ENCODE results near the gene TMEM107. TPM values are rescaled to one million over a fixed set of nuclear protein-coding genes. Genes with fewer than 3 reads are reported as not detected.

The TMEM107 gene
- total and polyA plus RNA-seq, 10 of the 15 experiments (the other 5 are each of a cell fraction or from before 2014, with no cell fraction given) = 7.9 to 38.7 (median 22.9) TPM

DNA sequence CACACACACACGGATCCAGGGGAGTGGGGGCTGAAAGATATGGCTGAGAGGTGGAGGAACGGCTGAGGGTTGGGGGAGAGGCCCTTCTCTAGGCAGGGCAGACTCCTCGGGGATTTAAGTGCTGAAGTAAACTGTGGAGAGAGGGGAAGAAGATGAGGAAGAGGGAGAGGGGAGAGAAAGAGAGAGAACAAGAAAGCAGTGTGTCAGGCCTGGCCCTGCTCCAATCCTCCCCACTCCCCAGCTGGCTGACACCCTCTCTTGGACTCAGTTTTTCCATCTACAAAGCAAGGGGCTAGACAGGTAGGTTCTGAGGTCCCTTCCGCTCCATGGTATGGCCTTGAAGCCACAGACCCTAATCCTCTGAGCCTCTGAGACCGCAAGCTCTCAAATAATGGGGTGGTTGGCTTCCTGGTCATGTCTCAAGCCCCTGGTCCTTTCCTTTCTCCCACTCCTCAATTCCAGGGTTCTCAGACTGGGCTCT lies 15.4 kb downstream of the TMEM107 start:
- no peaks in the 10 kb centered on the region for H3K27me3 ChIP-seq (replicated peaks in 1 of 2; ENCODE audit: control insufficient read depth in 2 of 2, insufficient read depth in 2 of 2, low read length in 1 of 2)
- H3K27ac ChIP-seq (ENCODE audit: control insufficient read depth, insufficient read depth) = peak overlapping the region; percentile 34; the same call in 1 of the 2 replicates
- no peak overlapping the region for H2AFZ ChIP-seq (ENCODE audit: control insufficient read depth, low read depth, low read length)
- POLR2A ChIA-PET = interaction anchor here (0.9 to 2.6 kb wide), 5 partner anchors 9 to 26 kb away, joined by 3 to 12 read pairs (median 4); partner anchors contain the start of gene PER1
- RAD21 ChIA-PET (ENCODE audit: unreplicated experiment) = interaction anchor here (1.1 to 2.2 kb wide), 5 partner anchors 12 to 61 kb away, joined by 3 to 9 read pairs (median 3); no protein-coding TSS in a partner anchor
- peaks cover 24% of the 10 kb centered on the region for H3K79me2 ChIP-seq (ENCODE audit: control insufficient read depth, insufficient read depth, low read length)
- no peak for DNase-seq (ENCODE audit: low read depth, low spot score)
- H4K20me1 ChIP-seq (ENCODE audit: control insufficient read depth, insufficient read depth) = no peaks in the 10 kb centered on the region
- CTCF ChIA-PET = interaction anchor here (0.7 to 2.3 kb wide), 13 partner anchors 11 to 171 kb away, joined by 3 to 11 read pairs (median 5); no protein-coding TSS in a partner anchor
- 52% methylated on average over 5 of the region's 5 CpGs for WGBS (ENCODE audit: insufficient coverage, insufficient replicate concordance, low lambda C conversion rate, missing lambda C conversion rate)
- SMC1A ChIA-PET (ENCODE audit: uncharacterized antibody, unreplicated experiment) = interaction anchor here (0.6 to 2.7 kb wide), 13 partner anchors 10 to 140 kb away, joined by 3 to 15 read pairs (median 3); no protein-coding TSS in a partner anchor
- intact Hi-C loops (cut with micrococcal nuclease; ENCODE audit: unreplicated experiment) (loop anchor here (5.0 kb wide), 1 partner anchor 98 kb away; no protein-coding TSS in a partner anchor), in situ Hi-C loops (cut with MboI) (no loop called here)
- ATAC-seq = no peak
- H3K4me3 ChIP-seq = peak overlapping the region; percentile 95; the same call in 1 of the 2 replicates
- no peak for TF ChIP-seq CEBPB (IDR thresholded peaks at IDR 0.05; ENCODE audit: borderline replicate concordance in 1 of 2, low read depth in 2 of 2, low read length in 2 of 2)
- peak; percentile 14; the same call in 1 of the 2 replicates for TF ChIP-seq BACH1 (IDR thresholded peaks at IDR 0.05; ENCODE audit: borderline replicate concordance)
- no peaks in the 10 kb centered on the region for H3K9me3 ChIP-seq (replicated peaks; ENCODE audit: control insufficient read depth, insufficient read depth, low read length)
- peak overlapping the region; percentile 100 for H3K4me2 ChIP-seq (ENCODE audit: control insufficient read depth, insufficient read depth)
- peaks cover 0 to 5% of the 10 kb centered on the region in 2 experiments; a peak in 1 of 4 replicates for H3K36me3 ChIP-seq (ENCODE audit: control insufficient read depth in 2 of 2, insufficient read depth in 2 of 2, low read length in 1 of 2)
- no TSS peak for BruUV-seq (replicated peaks)
- H3K9ac ChIP-seq (ENCODE audit: control insufficient read depth, insufficient read depth, low read length) = peak overlapping the region; percentile 28
- no peak for FAIRE-seq
- H3K4me1 ChIP-seq (ENCODE audit: control insufficient read depth, insufficient read depth, low read length) = peaks cover 34% of the 10 kb centered on the region

DNA sequence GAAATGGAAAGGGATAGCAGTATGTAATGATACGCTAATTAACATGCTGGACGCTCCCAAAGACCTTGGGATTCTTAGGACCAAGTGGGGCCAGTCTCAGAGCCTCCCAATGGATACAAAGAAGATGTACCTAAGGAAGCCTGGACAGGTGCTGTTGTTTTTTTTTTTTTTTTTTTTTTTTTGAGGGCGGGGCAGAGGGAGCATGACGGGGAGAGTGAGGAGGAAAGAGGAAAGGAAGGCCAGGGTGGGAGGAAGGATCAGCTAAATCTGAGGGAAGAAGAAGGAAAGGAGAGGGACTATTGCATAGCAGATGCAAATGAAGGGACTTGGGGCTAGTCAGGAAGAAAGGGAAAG lies 16.0 kb downstream of the TMEM107 start:
- FAIRE-seq (no peak), ATAC-seq (no peak), DNase-seq (ENCODE audit: low read depth, low spot score) (no peak)
- Histone ChIP-seq H3K4me2 (ENCODE audit: control insufficient read depth, insufficient read depth) (no peak overlapping the region), H3K4me3 (no peak overlapping the region), H3K27me3 (replicated peaks in 1 of 2; ENCODE audit: control insufficient read depth in 2 of 2, insufficient read depth in 2 of 2, low read length in 1 of 2) (no peaks in the 10 kb centered on the region), H3K36me3 (ENCODE audit: control insufficient read depth in 2 of 2, insufficient read depth in 2 of 2, low read length in 1 of 2) (peaks cover 0 to 5% of the 10 kb centered on the region in 2 experiments; a peak in 1 of 4 replicates), H3K9ac (ENCODE audit: control insufficient read depth, insufficient read depth, low read length) (no peak overlapping the region), H3K9me3 (replicated peaks; ENCODE audit: control insufficient read depth, insufficient read depth, low read length) (no peaks in the 10 kb centered on the region), H3K79me2 (ENCODE audit: control insufficient read depth, insufficient read depth, low read length) (peaks cover 26% of the 10 kb centered on the region), H4K20me1 (ENCODE audit: control insufficient read depth, insufficient read depth) (no peaks in the 10 kb centered on the region), H2AFZ (ENCODE audit: control insufficient read depth, low read depth, low read length) (no peak overlapping the region), H3K4me1 (ENCODE audit: control insufficient read depth, insufficient read depth, low read length) (peaks cover 37% of the 10 kb centered on the region), H3K27ac (ENCODE audit: control insufficient read depth, insufficient read depth) (no peak overlapping the region)
- POLR2A ChIA-PET = interaction anchor here (0.9 to 1.6 kb wide), 2 partner anchors 8 to 18 kb away, joined by 3 read pairs; partner anchors contain the start of gene PER1
- in situ Hi-C loops (cut with MboI) = no loop called here
- no TSS peak for BruUV-seq (replicated peaks)
- 96% methylated on average over 2 of the region's 4 CpGs for WGBS (ENCODE audit: insufficient coverage, insufficient replicate concordance, low lambda C conversion rate, missing lambda C conversion rate)
- intact Hi-C loops (cut with micrococcal nuclease; ENCODE audit: unreplicated experiment) = loop anchor here (5.0 kb wide), 1 partner anchor 98 kb away; no protein-coding TSS in a partner anchor
- SMC1A ChIA-PET (ENCODE audit: uncharacterized antibody, unreplicated experiment) = interaction anchor here (0.6 to 2.7 kb wide), 8 partner anchors 9 to 141 kb away, joined by 3 to 15 read pairs (median 6); no protein-coding TSS in a partner anchor
- RAD21 ChIA-PET (ENCODE audit: unreplicated experiment) = interaction anchor here (1.0 to 1.8 kb wide), 3 partner anchors 13 to 33 kb away, joined by 3 to 6 read pairs (median 3); no protein-coding TSS in a partner anchor
- CTCF ChIA-PET = interaction anchor here (0.6 to 5.3 kb wide), 10 partner anchors 10 to 140 kb away, joined by 3 to 46 read pairs (median 6); partner anchors contain the start of gene HES7
- peak; percentile 89 for TF ChIP-seq ZNF384 (IDR thresholded peaks at IDR 0.05; ENCODE audit: borderline replicate concordance, low read depth, low read length)
- TF ChIP-seq, protein P1, sequence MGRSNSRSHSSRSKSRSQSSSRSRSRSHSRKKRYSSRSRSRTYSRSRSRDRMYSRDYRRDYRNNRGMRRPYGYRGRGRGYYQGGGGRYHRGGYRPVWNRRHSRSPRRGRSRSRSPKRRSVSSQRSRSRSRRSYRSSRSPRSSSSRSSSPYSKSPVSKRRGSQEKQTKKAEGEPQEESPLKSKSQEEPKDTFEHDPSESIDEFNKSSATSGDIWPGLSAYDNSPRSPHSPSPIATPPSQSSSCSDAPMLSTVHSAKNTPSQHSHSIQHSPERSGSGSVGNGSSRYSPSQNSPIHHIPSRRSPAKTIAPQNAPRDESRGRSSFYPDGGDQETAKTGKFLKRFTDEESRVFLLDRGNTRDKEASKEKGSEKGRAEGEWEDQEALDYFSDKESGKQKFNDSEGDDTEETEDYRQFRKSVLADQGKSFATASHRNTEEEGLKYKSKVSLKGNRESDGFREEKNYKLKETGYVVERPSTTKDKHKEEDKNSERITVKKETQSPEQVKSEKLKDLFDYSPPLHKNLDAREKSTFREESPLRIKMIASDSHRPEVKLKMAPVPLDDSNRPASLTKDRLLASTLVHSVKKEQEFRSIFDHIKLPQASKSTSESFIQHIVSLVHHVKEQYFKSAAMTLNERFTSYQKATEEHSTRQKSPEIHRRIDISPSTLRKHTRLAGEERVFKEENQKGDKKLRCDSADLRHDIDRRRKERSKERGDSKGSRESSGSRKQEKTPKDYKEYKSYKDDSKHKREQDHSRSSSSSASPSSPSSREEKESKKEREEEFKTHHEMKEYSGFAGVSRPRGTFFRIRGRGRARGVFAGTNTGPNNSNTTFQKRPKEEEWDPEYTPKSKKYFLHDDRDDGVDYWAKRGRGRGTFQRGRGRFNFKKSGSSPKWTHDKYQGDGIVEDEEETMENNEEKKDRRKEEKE (IDR thresholded peaks at IDR 0.05) = no peak
